ENCODE data around the gene SRXN1.
"Not testable (repeated sequence)": the region's sequence is repeated elsewhere in the genome, so short reads cannot be mapped to it uniquely, and the experiment has no call there.

Gene SRXN1

GRCh38 chr20:653110-653589, at the start of gene SRXN1:
TSS of gene SRXN1 (minus strand) at chr20:653200. CDS start at chr20:653185, 15 bp downstream.
- DNase-seq: peak; percentile 60

DNA sequence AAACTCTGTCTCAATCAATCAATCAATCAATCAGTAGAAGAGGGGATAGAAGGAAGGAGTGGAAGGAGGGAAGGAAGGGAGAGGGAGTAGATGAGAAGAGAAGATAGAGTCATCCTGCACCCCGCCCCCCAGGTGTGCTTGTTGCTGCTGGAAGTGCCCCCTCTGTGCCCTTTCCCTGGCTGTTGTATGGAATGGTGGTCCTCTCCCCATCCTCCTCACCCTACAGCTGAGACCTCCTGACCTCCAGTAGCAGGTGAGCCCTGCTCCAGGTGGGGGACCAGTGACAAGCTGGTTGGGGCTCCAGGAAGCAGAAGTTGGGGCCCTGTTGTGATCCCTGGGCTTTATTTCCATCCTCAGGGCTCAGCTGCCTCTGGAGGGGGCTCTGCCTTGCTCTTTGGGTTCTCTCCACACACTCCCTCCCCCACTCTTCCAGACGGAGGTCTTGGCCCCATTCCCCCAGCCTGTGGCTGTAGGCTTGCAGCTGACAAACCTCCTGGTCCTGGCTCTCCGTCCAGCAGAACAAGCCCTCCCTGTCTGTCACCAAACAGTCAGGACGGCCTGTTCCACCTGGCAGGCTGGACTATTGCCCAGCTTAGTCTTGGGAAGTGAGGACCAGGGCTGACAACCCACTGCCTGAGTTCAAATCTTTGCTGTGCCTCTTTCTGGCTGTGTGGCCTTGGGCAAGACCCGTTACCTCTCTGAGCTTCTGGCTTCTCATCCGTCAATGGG, 48.6 kb upstream of the SRXN1 start:
- DNase-seq: no peak

DNA sequence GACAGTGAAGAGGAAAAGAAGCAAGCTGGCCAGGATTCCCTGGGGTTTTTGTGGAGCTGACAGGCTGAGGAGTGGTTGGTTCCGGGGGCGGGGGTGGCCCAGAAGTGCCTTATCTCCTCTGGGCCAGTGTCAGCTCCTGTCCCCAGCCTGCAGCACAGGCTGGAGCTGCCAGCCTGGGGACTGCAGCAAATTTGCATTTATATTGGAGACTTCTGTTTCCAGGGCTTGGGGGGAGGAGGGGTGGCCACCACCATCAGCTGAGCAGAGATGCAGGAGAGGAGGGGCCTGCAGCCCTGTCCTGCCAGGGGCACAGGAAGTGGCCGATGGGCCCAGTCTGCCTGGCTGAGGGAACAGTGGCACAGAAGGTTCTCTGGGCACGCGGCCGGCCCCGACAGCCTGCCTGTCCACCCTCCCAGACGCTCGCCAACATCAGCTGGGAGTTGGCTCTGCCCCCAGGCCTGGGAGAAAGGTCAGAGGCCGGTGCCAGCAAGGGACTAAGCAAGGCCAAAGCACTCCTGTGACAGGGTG, 46.9 kb upstream of the SRXN1 start:
- no peak for DNase-seq

- no peak for DNase-seq
These were observed 46.3 kb upstream of the SRXN1 start for GRCh38 chr20:699342-699741.

DNA sequence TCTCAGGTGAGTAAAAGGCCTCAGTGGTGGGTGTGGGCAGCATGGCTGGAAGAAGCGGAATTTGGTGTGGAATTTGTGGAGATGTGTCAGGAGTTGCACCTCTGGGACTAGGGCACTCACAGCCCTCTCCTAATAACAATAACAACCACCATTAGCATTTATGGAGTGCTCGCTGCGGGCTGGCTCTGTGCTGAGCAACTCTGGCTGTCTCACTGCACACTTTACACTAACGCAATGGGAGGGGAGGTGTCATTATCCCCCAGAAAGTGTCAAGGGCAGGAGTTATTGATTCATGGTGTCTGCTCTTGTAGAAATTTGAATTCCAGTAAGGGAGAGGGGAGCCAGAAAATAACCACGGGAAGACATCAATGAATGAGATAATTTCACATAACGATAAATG, 45.3 kb upstream of the SRXN1 start:
- no peak for DNase-seq

DNA sequence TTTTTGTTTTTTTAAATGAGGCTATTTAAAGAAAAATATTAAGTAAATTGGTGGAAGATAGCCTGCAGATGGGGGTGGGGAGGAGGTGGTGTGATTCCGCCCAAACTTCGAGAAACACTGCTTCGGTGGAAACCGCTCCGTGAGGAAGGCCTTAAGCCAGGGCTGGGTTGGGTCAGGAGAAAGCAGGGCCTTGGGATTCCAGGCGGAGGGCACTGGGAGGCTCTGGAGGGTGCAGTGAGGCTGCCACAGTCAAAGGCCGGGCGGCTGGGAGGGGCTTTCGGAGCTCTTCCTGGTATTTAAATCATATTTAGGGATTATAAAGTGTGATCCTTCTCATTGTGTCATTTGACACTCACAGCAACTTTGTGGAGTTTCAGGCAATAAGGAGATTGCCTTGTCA, 44.8 kb upstream of the SRXN1 start:
- no peak for DNase-seq

- no peak for DNase-seq
These were observed 42.3 kb upstream of the SRXN1 start for GRCh38 chr20:695165-695866.

DNA sequence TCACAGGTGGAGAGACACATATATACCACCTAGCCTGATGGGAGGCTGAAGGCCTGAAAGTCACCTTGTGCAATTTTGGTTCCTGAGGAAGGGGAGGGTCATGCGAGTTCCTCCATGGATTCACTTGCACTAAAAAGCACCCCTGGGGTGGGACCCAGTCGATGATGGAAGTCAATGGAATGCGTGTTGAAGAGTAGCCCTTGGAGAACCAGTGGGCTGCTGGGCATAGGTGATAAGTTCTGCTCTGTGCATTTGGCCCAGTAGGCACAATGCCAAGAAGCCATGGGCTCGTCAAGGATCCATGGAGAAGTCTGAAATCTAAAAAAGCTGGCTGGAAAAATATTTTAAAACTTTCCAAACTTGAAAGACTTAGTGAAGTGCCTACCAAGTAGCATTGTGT, 41.5 kb upstream of the SRXN1 start:
- DNase-seq: no peak

DNA sequence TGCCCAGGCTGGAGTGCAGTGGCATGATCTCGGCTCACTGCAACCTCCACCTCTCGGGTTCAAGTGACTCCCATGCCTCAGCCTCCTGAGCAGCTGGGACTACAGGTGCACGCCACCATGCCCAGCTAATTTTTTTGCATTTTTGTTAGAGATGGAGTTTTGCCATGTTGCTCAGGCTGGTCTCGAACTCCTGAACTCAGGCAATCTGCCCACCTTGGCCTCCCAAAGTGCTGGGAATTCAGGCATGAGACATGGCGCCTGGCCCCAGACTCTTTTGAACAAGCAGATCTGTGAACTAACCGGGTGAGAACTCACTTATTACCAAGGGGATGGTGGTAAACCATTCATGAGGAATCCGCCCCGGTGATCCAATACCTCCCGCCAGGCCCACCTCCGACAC, 40.8 kb upstream of the SRXN1 start:
- DNase-seq: not testable (repeated sequence)

DNA sequence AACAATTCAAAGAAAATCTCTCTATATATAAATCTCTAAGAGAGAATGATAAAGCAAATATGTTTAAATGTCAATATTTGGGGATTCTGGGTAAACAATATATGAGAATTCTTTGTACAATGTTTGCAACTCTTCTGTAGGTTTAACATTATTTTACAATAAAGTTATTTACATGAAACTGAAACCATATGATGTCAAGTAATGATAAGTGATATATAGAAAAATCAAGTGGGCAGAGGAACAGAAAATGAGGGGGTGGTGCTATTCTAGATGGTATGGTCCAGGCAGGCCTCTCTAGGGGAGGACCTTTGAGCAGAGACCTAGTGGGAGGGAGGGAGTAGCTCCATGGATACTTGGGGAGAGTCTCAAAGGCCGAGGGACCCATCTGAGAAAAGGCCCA, 39.0 kb upstream of the SRXN1 start:
- DNase-seq: no peak

DNA sequence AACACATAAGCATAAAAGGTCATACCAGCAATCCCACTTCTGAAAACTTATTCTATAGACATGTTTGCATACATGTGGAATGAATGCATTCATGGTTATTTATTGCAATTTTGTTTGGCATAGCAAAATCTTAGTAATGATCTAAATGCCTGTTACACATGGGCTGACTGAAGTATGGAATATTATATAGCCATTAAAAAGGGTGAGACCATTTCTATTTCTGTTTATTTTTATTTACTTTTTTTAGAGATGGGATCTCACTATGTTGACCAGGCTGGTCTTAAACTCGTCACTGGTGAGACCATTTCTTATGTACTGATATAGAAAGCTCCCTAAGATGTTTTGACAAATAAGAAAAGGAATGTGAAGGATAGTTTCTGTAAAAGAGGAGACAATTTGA, 36.9 kb upstream of the SRXN1 start:
- no peak for DNase-seq

GRCh38 chr20:689348-689747, 36.3 kb upstream of the SRXN1 start:
- no peak for DNase-seq

- no peak for DNase-seq
These were observed 35.8 kb upstream of the SRXN1 start for GRCh38 chr20:688809-689212.

GRCh38 chr20:687468-688203, 34.6 kb upstream of the SRXN1 start:
- DNase-seq: no peak

DNA sequence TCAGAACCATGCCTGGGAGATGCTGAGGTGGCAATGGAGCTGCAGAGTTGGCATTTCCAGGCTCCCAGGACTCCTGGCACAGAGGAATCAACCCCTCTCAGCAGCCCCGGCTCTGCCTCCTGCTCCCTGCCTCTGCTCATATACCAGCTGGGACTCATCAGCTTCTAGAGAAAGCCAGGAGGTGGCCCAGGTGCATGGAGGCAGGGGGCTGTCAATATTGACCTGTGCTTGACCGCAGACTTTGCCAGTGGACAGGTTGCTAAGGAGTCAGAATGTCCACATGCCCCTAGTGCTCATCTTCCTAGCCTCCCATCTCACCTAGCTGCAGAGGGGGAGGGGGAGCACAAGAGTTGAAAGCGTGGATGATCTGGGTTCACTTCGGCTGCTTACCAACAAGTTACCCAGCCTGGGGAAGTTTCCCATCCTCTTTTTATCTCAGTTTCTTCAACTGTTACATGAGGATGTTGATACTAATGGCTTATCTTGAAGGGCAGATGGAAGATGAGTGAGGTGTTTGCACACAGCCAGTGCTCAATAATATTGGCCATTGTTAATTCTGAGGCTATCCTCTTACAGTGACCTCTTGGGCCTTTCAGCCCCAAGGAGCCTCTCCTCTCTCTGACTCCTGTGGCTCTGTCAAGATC, 31.8 kb upstream of the SRXN1 start:
- no peak for DNase-seq

DNA sequence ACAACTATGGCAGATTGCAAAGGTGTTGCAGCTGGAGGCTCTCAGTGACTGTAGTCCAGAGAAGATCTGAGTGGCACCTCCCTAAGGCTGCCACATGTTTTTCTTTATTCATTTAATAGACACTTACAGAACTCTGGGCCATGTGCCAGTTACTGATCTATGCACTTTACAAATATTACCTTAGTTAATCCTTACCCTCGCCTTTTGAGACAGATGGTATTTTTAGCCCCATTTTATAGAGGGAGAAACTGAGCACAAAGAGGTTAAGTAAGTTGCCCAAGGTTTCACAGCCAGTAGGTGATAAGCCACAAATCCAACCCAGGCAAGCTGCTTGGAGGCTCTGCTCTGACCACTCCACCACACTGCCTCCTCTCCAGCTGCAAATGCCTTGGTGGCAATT, 29.1 kb upstream of the SRXN1 start:
- no peak for DNase-seq

DNA sequence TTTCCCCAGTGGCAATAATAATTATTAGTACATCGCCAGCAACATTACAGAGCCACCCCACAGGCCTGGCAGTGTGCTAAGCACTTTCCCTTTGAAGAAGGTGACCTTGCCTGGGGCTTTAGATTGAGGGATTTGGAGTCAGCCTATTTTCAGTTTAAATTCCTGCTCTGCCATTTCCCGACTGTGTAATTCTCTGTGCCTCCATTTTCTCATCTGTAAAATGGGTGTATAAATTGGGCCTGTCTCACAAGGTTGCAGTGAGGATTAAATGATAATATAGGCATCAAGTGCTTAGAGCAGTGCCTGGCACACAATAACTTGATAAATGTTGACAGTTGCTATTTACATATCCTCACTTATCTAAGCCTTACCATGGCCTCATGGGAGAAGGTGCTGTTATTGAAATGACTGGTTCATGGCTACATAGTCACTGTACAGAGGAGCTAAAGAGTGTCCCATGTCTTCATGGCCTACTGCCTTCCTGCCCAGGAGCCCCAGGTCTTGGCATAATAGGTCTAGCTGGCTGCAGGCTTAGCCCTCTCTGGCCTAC, 27.7 kb upstream of the SRXN1 start:
- DNase-seq: no peak

DNA sequence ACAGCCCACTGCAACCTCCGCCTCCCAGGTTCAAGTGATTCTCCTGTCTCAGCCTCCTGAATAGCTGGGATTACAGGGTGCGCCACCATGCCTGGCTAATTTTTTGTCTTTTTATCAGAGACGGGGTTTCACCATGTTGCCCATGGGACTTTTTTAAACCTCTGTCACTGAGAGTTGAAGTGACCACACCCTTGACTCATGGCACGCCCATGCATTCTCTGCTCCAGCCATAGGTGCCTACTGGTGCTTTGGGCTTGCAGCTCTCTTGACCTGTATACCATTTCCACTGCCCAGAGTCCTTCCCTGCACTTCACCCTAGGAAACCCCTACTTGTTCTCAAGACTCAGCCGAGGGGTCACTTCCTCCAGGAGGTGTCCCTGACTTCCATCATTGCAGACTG, 25.0 kb upstream of the SRXN1 start:
- DNase-seq: no peak

GRCh38 chr20:676967-677366, 24.0 kb upstream of the SRXN1 start:
- DNase-seq: no peak

GRCh38 chr20:676315-676937, 23.4 kb upstream of the SRXN1 start:
- peak; percentile 39 for DNase-seq

- peak; percentile 29 for DNase-seq
These were observed 22.7 kb upstream of the SRXN1 start, which contains the start of gene SCRT2 for GRCh38 chr20:675453-676314. TSS of gene SCRT2 (minus strand) at chr20:675802. CDS start at chr20:675601, 201 bp downstream.
